ENCODE results near the gene PRR11.

- TF ChIP-seq, protein P1, sequence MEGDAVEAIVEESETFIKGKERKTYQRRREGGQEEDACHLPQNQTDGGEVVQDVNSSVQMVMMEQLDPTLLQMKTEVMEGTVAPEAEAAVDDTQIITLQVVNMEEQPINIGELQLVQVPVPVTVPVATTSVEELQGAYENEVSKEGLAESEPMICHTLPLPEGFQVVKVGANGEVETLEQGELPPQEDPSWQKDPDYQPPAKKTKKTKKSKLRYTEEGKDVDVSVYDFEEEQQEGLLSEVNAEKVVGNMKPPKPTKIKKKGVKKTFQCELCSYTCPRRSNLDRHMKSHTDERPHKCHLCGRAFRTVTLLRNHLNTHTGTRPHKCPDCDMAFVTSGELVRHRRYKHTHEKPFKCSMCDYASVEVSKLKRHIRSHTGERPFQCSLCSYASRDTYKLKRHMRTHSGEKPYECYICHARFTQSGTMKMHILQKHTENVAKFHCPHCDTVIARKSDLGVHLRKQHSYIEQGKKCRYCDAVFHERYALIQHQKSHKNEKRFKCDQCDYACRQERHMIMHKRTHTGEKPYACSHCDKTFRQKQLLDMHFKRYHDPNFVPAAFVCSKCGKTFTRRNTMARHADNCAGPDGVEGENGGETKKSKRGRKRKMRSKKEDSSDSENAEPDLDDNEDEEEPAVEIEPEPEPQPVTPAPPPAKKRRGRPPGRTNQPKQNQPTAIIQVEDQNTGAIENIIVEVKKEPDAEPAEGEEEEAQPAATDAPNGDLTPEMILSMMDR (IDR thresholded peaks at IDR 0.05; ENCODE audit: poor library complexity), result no peak
- no peak for TF ChIP-seq EZH2 (IDR thresholded peaks at IDR 0.05; ENCODE audit: borderline replicate concordance)
- no peak for TF ChIP-seq EZH2phosphoT487 (IDR thresholded peaks at IDR 0.05; ENCODE audit: low read depth, severe bottlenecking, unreplicated experiment)
These were observed 33.6 kb upstream of the PRR11 start for GRCh38 chr17:59121901-59122480.
